Stimulated activated naive CD4-positive, alpha-beta T cell treated with Interleukin-2 at 50 U/mL for 16 hours (primary cell): ENCODE results near the gene PCDHA10.
"Not testable (repeated sequence)": the region's sequence is repeated elsewhere in the genome, so short reads cannot be mapped to it uniquely, and the experiment has no call there.

ENCODE experiments used
- DNase-seq: peaks from one replicate; lab custom pipeline; 2025; lab: John Stamatoyannopoulos, UW

Gene PCDHA10, protein sequence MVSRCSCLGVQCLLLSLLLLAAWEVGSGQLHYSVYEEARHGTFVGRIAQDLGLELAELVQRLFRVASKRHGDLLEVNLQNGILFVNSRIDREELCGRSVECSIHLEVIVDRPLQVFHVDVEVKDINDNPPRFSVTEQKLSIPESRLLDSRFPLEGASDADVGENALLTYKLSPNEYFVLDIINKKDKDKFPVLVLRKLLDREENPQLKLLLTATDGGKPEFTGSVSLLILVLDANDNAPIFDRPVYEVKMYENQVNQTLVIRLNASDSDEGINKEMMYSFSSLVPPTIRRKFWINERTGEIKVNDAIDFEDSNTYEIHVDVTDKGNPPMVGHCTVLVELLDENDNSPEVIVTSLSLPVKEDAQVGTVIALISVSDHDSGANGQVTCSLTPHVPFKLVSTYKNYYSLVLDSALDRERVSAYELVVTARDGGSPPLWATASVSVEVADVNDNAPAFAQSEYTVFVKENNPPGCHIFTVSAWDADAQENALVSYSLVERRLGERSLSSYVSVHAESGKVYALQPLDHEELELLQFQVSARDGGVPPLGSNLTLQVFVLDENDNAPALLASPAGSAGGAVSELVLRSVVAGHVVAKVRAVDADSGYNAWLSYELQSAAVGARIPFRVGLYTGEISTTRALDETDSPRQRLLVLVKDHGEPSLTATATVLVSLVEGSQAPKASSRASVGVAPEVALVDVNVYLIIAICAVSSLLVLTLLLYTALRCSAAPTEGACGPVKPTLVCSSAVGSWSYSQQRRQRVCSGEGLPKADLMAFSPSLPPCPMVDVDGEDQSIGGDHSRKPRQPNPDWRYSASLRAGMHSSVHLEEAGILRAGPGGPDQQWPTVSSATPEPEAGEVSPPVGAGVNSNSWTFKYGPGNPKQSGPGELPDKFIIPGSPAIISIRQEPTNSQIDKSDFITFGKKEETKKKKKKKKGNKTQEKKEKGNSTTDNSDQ

DNA sequence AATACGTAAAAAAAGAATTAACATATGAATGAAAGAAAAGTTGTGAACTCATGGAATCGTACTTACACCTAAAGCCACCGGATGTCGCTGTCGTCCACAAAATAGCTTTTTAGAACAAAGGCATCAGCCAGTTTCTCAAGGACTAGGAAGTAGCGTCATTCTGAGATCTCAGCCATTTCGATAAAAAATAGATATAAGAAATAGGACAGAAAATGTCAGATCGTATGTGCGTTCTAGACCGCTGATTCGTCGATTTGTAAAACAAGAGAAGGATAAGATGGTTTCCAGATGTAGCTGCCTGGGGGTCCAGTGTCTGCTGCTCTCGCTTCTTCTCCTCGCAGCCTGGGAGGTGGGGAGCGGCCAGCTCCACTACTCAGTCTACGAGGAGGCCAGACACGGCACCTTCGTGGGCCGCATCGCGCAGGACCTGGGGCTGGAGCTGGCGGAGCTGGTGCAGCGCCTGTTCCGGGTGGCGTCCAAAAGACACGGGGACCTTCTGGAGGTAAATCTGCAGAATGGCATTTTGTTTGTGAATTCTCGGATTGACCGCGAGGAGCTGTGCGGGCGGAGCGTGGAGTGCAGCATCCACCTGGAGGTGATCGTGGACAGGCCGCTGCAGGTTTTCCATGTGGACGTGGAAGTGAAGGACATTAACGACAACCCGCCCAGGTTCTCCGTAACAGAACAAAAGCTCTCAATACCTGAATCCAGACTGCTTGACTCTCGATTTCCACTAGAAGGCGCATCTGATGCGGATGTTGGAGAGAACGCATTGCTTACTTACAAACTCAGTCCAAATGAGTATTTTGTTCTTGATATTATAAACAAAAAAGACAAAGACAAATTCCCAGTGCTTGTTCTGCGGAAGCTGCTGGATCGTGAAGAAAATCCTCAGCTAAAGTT is at the start of gene PCDHA10:
Gene PCDHA10, plus strand, starts transcription at position 126 of the 903 bp plus-strand sequence. Its CDS starts 152 bp downstream, at position 278.
- DNase-seq: no peak

DNA sequence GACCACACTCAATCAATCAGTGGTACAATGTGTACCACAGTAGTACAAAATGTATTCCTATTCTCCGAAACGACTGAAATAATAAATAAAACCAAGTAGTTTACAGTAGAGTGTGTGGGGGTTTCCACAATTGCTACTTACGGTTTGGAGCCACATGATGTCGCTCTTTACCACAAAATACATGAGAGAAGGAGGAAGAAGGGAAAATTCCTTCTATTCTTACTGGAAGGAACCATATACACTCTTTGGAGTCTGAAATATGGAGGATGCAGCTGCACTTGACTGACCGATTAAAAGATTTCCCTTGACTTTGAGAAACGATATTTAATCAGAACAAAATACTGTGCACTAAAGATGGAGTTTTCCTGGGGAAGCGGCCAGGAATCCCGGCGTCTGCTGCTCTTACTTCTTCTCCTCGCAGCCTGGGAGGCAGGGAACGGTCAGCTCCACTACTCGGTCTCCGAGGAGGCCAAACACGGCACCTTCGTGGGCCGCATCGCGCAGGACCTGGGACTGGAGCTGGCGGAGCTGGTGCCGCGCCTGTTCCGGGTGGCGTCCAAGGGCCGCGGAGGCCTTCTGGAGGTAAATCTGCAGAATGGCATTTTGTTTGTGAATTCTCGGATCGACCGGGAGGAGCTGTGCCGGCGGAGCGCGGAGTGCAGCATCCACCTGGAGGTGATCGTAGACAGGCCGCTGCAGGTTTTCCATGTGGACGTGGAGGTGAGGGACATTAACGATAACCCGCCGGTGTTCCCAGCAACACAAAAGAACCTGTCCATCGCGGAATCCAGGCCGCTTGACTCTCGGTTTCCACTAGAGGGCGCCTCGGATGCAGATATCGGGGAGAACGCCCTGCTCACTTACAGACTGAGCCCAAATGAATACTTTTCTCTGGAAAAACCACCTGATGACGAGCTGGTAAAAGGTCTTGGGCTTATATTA is 48.6 kb upstream of the PCDHA10 start, which contains the start of gene PCDHA4:
Gene PCDHA4, plus strand, starts transcription at position 235 of the 942 bp plus-strand sequence.
- no peak for DNase-seq

DNA sequence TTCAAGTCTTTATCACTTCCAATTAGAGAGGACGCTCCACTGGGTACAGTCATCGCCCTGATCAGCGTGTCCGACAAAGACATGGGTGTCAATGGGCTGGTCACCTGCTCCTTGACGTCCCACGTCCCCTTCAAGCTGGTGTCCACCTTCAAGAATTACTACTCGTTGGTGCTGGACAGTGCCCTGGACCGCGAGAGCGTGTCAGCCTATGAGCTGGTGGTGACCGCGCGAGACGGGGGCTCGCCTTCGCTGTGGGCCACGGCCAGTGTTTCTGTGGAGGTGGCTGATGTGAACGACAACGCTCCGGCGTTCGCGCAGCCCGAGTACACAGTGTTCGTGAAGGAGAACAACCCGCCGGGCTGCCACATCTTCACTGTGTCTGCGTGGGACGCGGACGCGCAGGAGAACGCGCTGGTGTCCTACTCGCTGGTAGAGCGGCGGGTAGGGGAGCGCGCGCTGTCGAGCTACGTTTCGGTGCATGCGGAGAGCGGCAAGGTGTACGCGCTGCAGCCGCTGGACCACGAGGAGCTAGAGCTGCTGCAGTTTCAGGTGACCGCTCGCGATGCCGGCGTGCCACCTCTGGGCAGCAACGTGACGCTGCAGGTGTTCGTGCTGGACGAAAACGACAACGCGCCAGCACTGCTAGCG is 47.3 kb upstream of the PCDHA10 start:
- DNase-seq: not testable (repeated sequence)

DNA sequence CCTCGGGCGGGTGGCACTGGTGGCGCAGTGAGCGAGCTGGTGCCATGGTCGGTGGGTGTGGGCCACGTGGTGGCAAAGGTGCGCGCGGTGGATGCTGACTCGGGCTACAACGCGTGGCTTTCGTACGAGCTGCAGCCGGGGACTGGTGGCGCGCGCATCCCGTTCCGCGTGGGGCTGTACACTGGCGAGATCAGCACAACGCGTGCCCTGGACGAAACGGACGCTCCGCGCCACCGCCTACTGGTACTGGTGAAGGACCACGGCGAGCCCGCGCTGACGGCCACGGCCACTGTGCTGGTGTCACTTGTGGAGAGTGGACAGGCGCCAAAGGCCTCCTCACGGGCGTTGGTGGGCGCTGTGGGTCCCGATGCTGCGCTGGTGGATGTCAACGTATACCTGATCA is 46.8 kb upstream of the PCDHA10 start:
- DNase-seq: no peak

DNA sequence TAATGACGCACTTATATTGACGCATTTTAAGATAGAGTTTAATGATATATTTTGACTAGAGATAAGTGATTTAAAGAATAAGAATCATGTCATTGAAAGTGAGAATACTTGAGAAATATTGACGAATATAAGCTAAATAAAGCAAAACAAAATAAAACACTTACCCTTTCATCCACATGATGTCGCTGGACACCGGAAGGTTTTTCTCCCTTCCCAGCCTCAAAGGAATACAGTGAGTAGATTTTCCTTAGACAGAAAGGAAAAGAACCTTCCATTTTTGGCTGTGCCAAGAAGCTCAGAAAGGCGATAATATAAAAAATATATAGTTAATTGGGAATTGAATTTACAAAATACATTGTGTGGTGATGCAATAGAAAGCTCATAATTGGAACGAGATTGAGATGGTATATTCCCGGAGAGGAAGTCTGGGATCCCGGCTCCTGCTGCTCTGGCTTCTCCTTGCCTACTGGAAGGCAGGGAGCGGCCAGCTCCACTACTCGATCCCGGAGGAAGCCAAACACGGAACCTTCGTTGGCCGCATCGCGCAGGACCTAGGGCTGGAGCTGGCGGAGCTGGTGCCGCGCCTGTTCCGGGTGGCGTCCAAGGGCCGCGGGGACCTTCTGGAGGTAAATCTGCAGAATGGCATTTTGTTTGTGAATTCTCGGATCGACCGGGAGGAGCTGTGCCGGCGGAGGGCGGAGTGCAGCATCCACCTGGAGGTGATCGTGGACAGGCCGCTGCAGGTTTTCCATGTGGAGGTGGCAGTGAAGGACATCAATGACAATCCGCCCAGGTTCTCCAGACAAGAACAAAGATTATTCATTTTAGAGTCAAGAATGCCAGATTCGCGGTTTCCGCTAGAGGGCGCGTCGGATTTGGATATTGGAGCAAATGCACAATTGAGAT is 34.1 kb upstream of the PCDHA10 start, which contains the start of gene PCDHA5:
Gene PCDHA5, plus strand, starts transcription at position 239 of the 906 bp plus-strand sequence.
- DNase-seq: no peak

DNA sequence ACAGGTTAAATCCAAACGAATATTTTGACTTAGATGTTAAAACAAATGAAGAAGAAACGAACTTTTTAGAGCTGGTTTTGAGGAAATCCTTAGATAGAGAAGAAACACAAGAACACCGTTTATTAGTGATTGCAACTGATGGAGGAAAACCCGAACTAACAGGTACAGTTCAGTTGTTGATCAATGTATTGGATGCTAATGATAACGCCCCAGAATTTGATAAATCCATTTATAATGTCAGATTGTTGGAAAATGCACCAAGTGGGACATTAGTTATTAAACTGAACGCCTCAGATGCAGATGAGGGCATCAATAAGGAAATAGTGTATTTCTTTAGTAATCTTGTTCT is 33.4 kb upstream of the PCDHA10 start:
- DNase-seq: no peak

DNA sequence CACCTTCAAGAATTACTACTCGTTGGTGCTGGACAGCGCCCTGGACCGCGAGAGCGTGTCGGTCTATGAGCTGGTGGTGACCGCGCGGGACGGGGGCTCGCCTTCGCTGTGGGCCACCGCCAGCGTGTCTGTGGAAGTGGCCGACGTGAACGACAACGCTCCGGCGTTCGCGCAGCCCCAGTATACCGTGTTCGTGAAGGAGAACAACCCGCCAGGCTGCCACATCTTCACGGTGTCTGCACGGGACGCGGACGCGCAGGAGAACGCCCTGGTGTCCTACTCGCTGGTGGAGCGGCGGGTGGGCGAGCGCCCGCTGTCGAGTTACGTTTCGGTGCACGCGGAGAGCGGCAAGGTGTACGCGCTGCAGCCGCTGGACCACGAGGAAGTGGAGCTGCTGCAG is 32.7 kb upstream of the PCDHA10 start:
- DNase-seq: not testable (repeated sequence)

DNA sequence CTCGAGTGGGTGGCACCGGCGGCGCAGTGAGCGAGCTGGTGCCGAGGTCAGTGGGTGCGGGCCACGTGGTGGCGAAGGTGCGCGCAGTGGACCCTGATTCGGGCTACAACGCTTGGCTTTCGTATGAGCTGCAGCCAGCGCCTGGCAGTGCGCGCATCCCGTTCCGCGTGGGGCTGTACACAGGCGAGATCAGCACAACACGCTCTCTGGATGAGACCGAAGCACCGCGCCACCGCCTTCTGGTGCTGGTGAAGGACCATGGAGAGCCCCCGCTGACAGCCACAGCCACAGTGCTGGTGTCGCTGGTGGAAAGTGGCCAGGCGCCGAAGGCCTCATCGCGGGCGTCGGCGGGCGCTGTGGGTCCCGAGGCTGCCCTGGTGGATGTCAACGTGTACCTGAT is 32.2 kb upstream of the PCDHA10 start:
- DNase-seq: no peak

DNA sequence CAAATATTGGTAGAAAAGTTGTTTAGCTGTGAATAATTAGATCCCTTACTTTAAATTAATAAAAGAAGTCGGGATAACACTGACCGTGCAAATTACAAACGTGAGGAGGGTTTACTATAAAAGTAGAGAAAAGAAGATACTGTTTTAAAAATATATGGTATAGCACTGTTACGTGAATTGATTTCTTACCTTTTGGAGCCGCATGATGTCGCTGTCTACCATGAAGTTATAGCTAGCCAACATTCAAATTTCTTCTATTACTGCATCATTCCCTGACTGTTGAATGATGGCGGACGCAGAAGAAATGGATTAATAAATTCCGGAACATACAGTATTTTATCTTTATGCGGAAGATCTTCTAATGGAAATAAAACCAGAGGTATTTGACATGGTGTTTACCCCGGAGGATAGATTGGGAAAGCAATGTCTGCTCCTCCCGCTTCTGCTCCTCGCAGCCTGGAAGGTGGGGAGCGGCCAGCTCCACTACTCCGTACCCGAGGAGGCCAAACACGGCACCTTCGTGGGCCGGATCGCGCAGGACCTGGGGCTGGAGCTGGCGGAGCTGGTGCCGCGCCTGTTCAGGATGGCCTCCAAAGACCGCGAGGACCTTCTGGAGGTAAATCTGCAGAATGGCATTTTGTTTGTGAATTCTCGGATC is 27.9 kb upstream of the PCDHA10 start, which contains the start of gene PCDHA6:
Gene PCDHA6, plus strand, starts transcription at position 257 of the 658 bp plus-strand sequence. Its CDS starts 132 bp downstream, at position 389.
- DNase-seq: no peak

DNA sequence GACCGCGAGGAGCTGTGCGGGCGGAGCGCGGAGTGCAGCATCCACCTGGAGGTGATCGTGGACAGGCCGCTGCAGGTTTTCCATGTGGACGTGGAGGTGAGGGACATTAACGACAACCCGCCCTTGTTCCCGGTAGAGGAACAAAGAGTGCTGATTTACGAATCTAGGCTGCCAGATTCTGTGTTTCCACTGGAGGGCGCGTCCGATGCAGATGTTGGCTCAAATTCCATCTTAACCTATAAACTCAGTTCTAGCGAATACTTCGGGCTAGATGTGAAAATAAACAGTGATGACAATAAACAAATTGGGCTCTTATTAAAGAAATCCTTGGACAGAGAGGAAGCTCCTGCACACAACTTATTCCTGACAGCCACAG is 27.3 kb upstream of the PCDHA10 start:
- DNase-seq: no peak

DNA sequence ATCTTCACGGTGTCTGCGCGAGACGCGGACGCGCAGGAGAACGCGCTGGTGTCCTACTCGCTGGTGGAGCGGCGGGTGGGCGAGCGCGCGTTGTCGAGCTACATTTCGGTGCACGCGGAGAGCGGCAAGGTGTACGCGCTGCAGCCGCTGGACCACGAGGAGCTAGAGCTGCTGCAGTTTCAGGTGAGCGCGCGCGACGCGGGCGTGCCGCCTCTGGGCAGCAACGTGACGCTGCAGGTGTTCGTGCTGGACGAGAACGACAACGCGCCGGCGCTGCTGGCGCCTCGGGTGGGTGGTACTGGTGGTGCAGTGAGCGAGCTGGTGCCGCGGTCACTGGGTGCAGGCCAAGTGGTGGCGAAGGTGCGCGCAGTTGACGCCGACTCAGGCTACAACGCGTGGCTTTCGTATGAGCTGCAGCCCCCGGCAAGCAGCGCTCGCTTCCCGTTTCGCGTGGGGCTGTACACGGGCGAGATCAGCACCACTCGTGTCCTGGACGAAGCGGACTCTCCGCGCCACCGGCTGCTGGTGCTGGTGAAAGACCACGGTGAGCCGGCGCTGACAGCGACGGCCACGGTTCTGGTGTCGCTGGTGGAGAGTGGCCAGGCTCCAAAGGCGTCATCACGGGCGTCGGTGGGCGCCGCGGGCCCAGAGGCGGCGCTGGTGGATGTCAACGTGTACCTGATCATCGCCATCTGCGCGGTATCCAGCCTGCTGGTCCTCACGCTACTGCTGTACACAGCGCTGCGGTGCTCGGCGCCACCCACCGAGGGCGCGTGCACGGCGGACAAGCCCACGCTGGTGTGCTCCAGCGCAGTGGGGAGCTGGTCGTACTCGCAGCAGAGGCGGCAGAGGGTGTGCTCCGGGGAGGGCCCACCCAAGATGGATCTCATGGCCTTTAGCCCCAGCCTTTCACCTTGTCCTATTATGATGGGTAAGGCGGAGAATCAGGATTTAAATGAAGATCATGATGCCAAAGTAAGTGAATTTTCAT is 25.9 kb upstream of the PCDHA10 start:
- DNase-seq: not testable (repeated sequence)

DNA sequence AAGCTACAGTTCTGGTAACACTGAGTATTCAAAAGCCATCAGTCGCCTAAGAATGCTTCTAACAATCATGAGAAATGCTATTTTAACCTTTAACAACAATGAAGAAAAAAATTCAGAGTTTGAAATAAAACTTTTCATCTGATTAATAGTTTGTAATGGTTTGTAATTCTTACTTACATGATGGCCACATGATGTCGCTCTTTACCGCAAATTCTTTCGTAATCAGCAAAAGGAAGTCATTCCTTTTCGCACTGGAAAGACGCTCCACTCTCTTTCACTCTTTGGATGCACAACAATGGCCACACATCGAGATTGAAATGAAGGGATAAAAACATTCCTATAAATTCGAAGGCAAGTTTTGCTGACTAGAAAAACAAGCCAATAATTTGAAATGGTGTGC is 21.7 kb upstream of the PCDHA10 start, which contains the start of gene PCDHA7:
Gene PCDHA7, plus strand, starts transcription at position 277 of the 400 bp plus-strand sequence. Its CDS starts 115 bp downstream, at position 392.
- no peak for DNase-seq

DNA sequence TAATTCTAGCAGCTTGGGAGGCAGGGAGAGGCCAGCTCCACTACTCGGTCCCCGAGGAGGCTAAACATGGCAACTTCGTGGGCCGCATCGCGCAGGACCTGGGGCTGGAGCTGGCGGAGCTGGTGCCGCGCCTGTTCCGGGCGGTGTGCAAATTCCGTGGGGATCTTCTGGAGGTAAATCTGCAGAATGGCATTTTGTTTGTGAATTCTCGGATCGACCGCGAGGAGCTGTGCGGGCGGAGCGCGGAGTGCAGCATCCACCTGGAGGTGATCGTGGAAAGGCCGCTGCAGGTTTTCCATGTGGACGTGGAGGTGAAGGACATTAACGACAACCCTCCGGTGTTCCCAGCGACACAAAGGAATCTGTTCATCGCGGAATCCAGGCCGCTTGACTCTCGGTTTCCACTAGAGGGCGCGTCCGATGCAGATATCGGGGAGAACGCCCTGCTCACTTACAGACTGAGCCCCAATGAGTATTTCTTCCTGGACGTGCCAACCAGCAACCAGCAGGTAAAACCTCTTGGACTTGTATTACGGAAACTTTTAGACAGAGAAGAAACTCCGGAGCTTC is 21.2 kb upstream of the PCDHA10 start:
- DNase-seq: not testable (repeated sequence)

DNA sequence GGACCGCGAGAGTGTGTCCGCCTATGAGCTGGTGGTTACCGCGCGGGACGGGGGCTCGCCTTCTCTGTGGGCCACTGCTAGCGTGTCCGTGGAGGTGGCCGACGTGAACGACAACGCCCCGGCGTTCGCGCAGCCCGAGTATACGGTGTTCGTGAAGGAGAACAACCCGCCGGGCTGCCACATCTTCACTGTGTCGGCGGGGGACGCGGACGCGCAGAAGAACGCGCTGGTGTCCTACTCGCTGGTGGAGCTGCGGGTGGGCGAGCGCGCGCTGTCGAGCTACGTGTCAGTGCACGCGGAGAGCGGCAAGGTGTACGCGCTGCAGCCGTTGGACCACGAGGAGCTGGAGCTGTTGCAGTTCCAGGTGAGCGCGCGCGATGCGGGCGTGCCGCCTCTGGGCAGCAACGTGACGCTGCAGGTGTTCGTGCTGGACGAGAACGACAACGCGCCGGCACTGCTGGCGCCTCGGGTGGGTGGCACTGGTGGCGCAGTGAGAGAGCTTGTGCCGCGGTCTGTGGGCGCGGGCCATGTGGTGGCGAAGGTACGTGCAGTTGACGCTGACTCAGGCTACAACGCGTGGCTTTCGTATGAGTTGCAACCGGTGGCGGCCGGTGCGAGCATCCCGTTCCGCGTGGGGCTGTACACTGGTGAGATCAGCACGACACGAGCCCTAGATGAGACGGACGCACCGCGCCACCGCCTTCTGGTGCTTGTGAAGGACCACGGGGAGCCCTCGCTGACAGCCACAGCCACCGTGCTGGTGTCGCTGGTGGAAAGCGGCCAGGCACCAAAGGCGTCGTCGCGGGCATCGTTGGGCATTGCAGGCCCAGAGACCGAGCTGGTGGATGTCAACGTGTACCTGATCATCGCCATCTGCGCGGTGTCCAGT is 19.8 kb upstream of the PCDHA10 start:
- no peak for DNase-seq
